Left cardiac atrium (tissue), 4 donors: ENCODE data around the gene TAAR9. TPM values are rescaled to one million over a fixed set of nuclear protein-coding genes. Genes with fewer than 3 reads are reported as not detected.

Source experiments
- ATAC-seq, 2 donors: fragments of 200-7000 bp; cut with Tn5 transposase; one replicate each; pipeline ENCODE4 v1.9.1; 2020; ENCODE audit warnings: mild to moderate bottlenecking in 2 of 2, moderate library complexity in 2 of 2
- DNase-seq: peaks from one replicate; pipeline ENCODE4 v3.0.0-alpha.2; 2020
- intact Hi-C, 2 donors: fragments of 100-400 bp; cut with DNase I; formaldehyde crosslinking; loops; one replicate each; pipeline versions ENCODE4 v1.14.1 to v1.15.1; 2022 to 2023
- total RNA-seq, 2 donors: library from RNA; stranded (reverse); fragmentation: NEBNext Ultra II Directional; extraction: Animal tissue kit (Norgen Biotek cat#: 25700); gene quantifications; one replicate each; pipeline ENCODE4 v1.2.1, GENCODE V29; 2021
- donor health status: DM: no; HTN: yes; CAD: no.
- donor health status: DM: no; HTN: yes; CAD: no; lungs with severe emphysema.
- donor health status: DM: yes; HTN: yes; CAD: no.
- donor health status: Dilated cardiomyopathy.

TAAR9 gene
- total RNA-seq, 2 donors from 2014 or later: not detected

- ATAC-seq (no peak), DNase-seq (no peak)
- intact Hi-C loops: no loop called here
Observed at GRCh38 chr6:132568611-132569010, 30.5 kb downstream of the TAAR9 start.

GRCh38 chr6:132569170-132569569 lies 31.1 kb downstream of the TAAR9 start:
- no peak for DNase-seq
- ATAC-seq: no peak
- intact Hi-C loops: no loop called here

DNA sequence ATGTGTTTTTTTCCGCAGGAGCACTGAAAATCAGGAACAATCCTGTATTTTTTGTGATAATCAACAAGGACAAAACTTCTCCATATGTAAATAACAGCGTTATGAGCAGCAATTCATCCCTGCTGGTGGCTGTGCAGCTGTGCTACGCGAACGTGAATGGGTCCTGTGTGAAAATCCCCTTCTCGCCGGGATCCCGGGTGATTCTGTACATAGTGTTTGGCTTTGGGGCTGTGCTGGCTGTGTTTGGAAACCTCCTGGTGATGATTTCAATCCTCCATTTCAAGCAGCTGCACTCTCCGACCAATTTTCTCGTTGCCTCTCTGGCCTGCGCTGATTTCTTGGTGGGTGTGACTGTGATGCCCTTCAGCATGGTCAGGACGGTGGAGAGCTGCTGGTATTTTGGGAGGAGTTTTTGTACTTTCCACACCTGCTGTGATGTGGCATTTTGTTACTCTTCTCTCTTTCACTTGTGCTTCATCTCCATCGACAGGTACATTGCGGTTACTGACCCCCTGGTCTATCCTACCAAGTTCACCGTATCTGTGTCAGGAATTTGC lies 32.2 kb downstream of the TAAR9 start, which contains the start of gene TAAR6:
Gene TAAR6 (plus strand): TSS at position 102 of the 557 bp plus-strand sequence. CDS start 0 bp downstream, at position 102.
- ATAC-seq: no peak
- intact Hi-C loops: no loop called here
- no peak for DNase-seq

- DNase-seq: no peak
- intact Hi-C loops: no loop called here
- ATAC-seq: no peak
Observed at GRCh38 chr6:132571774-132572173, 33.7 kb downstream of the TAAR9 start.

- DNase-seq (no peak), ATAC-seq (no peak)
- intact Hi-C loops: no loop called here
Observed at GRCh38 chr6:132584698-132585097, 46.6 kb downstream of the TAAR9 start.

DNA sequence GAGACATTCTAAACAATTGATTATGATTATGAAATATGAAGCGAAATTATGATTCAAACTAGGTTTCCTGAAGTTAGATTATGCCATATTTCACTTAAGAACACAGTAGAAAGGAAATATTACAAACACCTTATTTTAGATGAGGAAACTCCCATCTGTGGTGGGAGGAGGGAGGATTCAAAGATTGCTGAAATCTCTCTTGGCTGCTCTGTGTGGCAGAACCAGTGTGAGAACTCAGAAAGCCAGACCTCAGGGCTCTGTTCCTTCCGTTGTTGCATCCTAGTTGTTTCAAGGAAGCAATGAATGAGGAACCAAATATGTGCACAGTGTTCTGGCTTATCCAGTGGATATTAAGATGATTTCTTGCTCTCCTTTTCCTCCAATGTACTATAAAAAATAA lies 49.3 kb downstream of the TAAR9 start:
- ATAC-seq: no peak
- DNase-seq: no peak
- intact Hi-C loops: no loop called here

Other genes with a start within 250 kb of the TAAR9 start
- 1 to 10 TPM; 2.2 to 3.6 TPM for gene MOXD1, start 136.8 kb upstream of the TAAR9 start, total RNA-seq
- 10 to 100 TPM; 46.4 to 53.0 TPM for gene STX7, start 25.2 kb upstream of the TAAR9 start, total RNA-seq
- gene TAAR8, start 14.4 kb downstream of the TAAR9 start, total RNA-seq: not detected
- gene TAAR6, start 32.0 kb downstream of the TAAR9 start, total RNA-seq: not detected
- gene TAAR5, start 51.5 kb downstream of the TAAR9 start, total RNA-seq: not detected
- not detected for gene TAAR2, start 86.0 kb downstream of the TAAR9 start, total RNA-seq
- gene TAAR1, start 120.9 kb downstream of the TAAR9 start, total RNA-seq: not detected
- 1 to 10 TPM; 1.1 to 4.5 TPM for gene VNN1, start 175.8 kb downstream of the TAAR9 start, total RNA-seq
- 1 to 10 TPM; 3.8 to 4.1 TPM for gene VNN2, start 219.6 kb downstream of the TAAR9 start, total RNA-seq